HepG2 (cell line): Measurements from ENCODE around the gene ADPRHL1. TPM values are rescaled to one million over a fixed set of nuclear protein-coding genes. Genes with fewer than 3 reads are reported as not detected.

Experiments used
- ARHGAP35 ChIP-seq: sonication (generic); formaldehyde crosslinking; IDR thresholded peaks from 2 replicates; pipeline ENCODE4 v1.9.0; 2022; ENCODE audit warnings: mild to moderate bottlenecking, inconsistent platforms, moderate library complexity, missing genetic modification reagents, borderline replicate concordance
- NFATC3 ChIP-seq: sonication (generic); formaldehyde crosslinking; IDR thresholded peaks from 2 replicates; pipeline ENCODE4 v1.5.1; 2020; ENCODE audit warnings: mild to moderate bottlenecking, missing genetic modification reagents
- NFKBIZ ChIP-seq: IDR thresholded peaks from 2 replicates; pipeline ENCODE4 v1.6.1; 2018; ENCODE audit warnings: missing genetic modification reagents, missing compliant biosample characterization
- NFYB ChIP-seq: sonication (generic); formaldehyde crosslinking; IDR thresholded peaks from 2 replicates; pipeline ENCODE4 v1.4.0; 2020; ENCODE audit warnings: missing genetic modification reagents
- ONECUT2 ChIP-seq: sonication (generic); formaldehyde crosslinking; IDR thresholded peaks from 2 replicates; pipeline ENCODE4 v1.4.0; 2020; ENCODE audit warnings: missing genetic modification reagents
- POGZ ChIP-seq: sonication (generic); formaldehyde crosslinking; IDR thresholded peaks from 2 replicates; pipeline ENCODE4 v1.4.0; 2020; ENCODE audit warnings: mild to moderate bottlenecking, missing genetic modification reagents
- SPEN ChIP-seq: sonication (generic); formaldehyde crosslinking; IDR thresholded peaks from 2 replicates; pipeline ENCODE4 v1.5.1; 2020; ENCODE audit warnings: low read depth, mild to moderate bottlenecking, missing genetic modification reagents
- TRIM24 ChIP-seq: sonication (generic); formaldehyde crosslinking; IDR thresholded peaks from 2 replicates; pipeline ENCODE4 v1.8.0; 2022; ENCODE audit warnings: mild to moderate bottlenecking, missing genetic modification reagents
- ZNF124 ChIP-seq: sonication (generic); formaldehyde crosslinking; IDR thresholded peaks from 2 replicates; pipeline ENCODE4 v1.4.0; 2020; ENCODE audit warnings: missing genetic modification reagents
- ZNF282 ChIP-seq: fragments of 450-650 bp; IDR thresholded peaks from 2 replicates; pipeline ENCODE4 v1.6.1; 2018; ENCODE audit not compliant: partially characterized antibody
- ZNF501 ChIP-seq: sonication (generic); formaldehyde crosslinking; IDR thresholded peaks from 2 replicates; pipeline ENCODE4 v1.5.1; 2020; ENCODE audit warnings: mild to moderate bottlenecking, moderate library complexity, missing genetic modification reagents
- ZNF530 ChIP-seq: sonication (generic); formaldehyde crosslinking; IDR thresholded peaks from 2 replicates; pipeline ENCODE4 v1.5.0; 2020; ENCODE audit warnings: low read depth, mild to moderate bottlenecking, missing genetic modification reagents
- ZNF788 ChIP-seq: sonication (generic); formaldehyde crosslinking; IDR thresholded peaks from 2 replicates; pipeline ENCODE4 v1.5.0; 2020; ENCODE audit warnings: mild to moderate bottlenecking, missing genetic modification reagents, borderline replicate concordance
- polyA plus RNA-seq, 8 experiments: library from polyadenylated mRNA; depleted of rRNA in 3 of 8; stranded (reverse) in 7 of 8; unstranded in 1 of 8; fragments of >200 nt; fragmentation: Illumina TruSeq in 4 of 8; extraction: Trizol in 4 of 8; gene quantifications; 2 replicates each; pipeline versions ENCODE4 v1.2.1 to v1.2.3, GENCODE V29; 2011 to 2016; ENCODE audit warnings: low read depth in 4 of 8, missing spikeins in 1 of 8, mixed read lengths in 1 of 8; ENCODE audit not compliant: insufficient read depth in 1 of 8
- total RNA-seq, 5 experiments: library from RNA; depleted of rRNA; stranded (reverse); fragments of >200 nt; fragmentation: Illumina TruSeq; extraction: Trizol; gene quantifications; 2 replicates each; pipeline ENCODE4 v1.2.3, GENCODE V29; 2016; ENCODE audit warnings: low read depth in 1 of 5
- TF ChIP-seq, protein P1 (sequence below): sonication (generic); formaldehyde crosslinking; IDR thresholded peaks from 2 replicates; pipeline ENCODE4 v1.4.0; 2020; ENCODE audit warnings: missing genetic modification reagents
- TF ChIP-seq, protein P2 (sequence below): IDR thresholded peaks from 2 replicates; pipeline ENCODE4 v1.6.1; 2016; ENCODE audit warnings: missing compliant biosample characterization, missing genetic modification reagents, borderline replicate concordance
- TF ChIP-seq, protein P3 (sequence below): sonication (generic); formaldehyde crosslinking; IDR thresholded peaks from 2 replicates; pipeline ENCODE4 v1.5.1; 2020; ENCODE audit warnings: missing genetic modification reagents, mild to moderate bottlenecking, borderline replicate concordance
- TF ChIP-seq, protein P4 (sequence below): IDR thresholded peaks from 2 replicates; pipeline ENCODE4 v1.6.1; 2016
- TF ChIP-seq, protein P5 (sequence below): sonication (generic); formaldehyde crosslinking; IDR thresholded peaks from 2 replicates; pipeline ENCODE4; 2020; ENCODE audit warnings: missing genetic modification reagents, mild to moderate bottlenecking, borderline replicate concordance
- TF ChIP-seq, protein P6 (sequence below): IDR thresholded peaks from 2 replicates; pipeline ENCODE4 v1.6.1; 2016; ENCODE audit warnings: low read depth, borderline replicate concordance

Gene ADPRHL1
- total and polyA plus RNA-seq, 2 of the 13 experiments (the other 11 are each of a cell fraction or from before 2014, with no cell fraction given) = 0.34 to 0.40 TPM

DNA sequence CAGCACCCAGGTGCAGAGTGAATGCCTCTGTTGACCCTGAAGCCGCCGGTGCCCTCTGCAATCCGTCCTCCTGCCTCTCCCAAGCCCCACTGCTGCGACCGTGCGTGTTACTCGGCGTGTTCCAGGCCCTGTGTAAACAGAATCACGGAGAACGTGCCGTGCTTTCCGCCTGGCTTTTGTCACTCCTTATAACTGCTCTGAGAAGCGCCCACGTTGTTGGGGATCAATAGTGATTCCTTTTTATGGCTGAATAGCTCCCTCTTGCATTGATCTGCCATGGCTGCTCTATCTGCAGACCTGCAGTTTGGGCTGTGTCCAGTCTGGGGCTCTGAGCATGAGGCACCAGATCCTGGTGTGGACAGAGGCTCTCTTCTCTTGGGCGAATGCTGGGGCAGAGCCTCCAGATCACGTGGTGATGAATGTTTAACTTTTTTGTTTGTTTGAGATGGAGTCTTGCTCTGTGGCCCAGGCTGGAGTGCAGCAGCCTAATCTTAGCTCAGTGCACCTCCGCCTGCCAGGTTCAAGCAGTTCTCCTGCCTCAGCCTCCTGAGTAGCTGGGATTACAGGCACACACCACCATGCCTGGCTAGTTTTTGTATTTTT, 15.8 kb downstream of the ADPRHL1 start (continued):
- TF ChIP-seq, protein P1, sequence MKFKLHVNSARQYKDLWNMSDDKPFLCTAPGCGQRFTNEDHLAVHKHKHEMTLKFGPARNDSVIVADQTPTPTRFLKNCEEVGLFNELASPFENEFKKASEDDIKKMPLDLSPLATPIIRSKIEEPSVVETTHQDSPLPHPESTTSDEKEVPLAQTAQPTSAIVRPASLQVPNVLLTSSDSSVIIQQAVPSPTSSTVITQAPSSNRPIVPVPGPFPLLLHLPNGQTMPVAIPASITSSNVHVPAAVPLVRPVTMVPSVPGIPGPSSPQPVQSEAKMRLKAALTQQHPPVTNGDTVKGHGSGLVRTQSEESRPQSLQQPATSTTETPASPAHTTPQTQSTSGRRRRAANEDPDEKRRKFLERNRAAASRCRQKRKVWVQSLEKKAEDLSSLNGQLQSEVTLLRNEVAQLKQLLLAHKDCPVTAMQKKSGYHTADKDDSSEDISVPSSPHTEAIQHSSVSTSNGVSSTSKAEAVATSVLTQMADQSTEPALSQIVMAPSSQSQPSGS (CRISPR knock-in tag) = peak; percentile 38; the same call in 1 of the 2 replicates
- TF ChIP-seq, protein P2, sequence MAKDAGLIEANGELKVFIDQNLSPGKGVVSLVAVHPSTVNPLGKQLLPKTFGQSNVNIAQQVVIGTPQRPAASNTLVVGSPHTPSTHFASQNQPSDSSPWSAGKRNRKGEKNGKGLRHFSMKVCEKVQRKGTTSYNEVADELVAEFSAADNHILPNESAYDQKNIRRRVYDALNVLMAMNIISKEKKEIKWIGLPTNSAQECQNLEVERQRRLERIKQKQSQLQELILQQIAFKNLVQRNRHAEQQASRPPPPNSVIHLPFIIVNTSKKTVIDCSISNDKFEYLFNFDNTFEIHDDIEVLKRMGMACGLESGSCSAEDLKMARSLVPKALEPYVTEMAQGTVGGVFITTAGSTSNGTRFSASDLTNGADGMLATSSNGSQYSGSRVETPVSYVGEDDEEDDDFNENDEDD (CRISPR knock-in tag) = peak; percentile 52; the same call in 1 of the 2 replicates
- TF ChIP-seq ZNF530 (CRISPR knock-in tag) (no peak), TRIM24 (CRISPR knock-in tag) (no peak), ARHGAP35 (CRISPR knock-in tag) (0 out of 2 replicates have a peak, but pooled peaks have one; percentile 29), NFYB (CRISPR knock-in tag) (0 out of 2 replicates have a peak, but pooled peaks have one; percentile 9), NFKBIZ (CRISPR knock-in tag) (peak; percentile 50; the same call in 1 of the 2 replicates), ZNF788 (CRISPR knock-in tag) (peak; percentile 75; the same call in 1 of the 2 replicates), ZNF501 (CRISPR knock-in tag) (peak; percentile 62), ZNF282 (no peak), NFATC3 (CRISPR knock-in tag) (0 out of 2 replicates have a peak, but pooled peaks have one; percentile 38), ZNF124 (CRISPR knock-in tag) (peak; percentile 62; the same call in 1 of the 2 replicates), POGZ (CRISPR knock-in tag) (peak; percentile 62), ONECUT2 (CRISPR knock-in tag) (peak; percentile 65), SPEN (0 out of 2 replicates have a peak, but pooled peaks have one; percentile 31)
- TF ChIP-seq, protein P3, sequence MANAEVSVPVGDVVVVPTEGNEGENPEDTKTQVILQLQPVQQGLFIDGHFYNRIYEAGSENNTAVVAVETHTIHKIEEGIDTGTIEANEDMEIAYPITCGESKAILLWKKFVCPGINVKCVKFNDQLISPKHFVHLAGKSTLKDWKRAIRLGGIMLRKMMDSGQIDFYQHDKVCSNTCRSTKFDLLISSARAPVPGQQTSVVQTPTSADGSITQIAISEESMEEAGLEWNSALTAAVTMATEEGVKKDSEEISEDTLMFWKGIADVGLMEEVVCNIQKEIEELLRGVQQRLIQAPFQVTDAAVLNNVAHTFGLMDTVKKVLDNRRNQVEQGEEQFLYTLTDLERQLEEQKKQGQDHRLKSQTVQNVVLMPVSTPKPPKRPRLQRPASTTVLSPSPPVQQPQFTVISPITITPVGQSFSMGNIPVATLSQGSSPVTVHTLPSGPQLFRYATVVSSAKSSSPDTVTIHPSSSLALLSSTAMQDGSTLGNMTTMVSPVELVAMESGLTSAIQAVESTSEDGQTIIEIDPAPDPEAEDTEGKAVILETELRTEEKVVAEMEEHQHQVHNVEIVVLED (CRISPR knock-in tag) = peak; percentile 18; the same call in 1 of the 2 replicates
- TF ChIP-seq, protein P4, sequence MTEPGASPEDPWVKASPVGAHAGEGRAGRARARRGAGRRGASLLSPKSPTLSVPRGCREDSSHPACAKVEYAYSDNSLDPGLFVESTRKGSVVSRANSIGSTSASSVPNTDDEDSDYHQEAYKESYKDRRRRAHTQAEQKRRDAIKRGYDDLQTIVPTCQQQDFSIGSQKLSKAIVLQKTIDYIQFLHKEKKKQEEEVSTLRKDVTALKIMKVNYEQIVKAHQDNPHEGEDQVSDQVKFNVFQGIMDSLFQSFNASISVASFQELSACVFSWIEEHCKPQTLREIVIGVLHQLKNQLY (CRISPR knock-in tag) = peak; percentile 48; the same call in 1 of the 2 replicates
- TF ChIP-seq, protein P5, sequence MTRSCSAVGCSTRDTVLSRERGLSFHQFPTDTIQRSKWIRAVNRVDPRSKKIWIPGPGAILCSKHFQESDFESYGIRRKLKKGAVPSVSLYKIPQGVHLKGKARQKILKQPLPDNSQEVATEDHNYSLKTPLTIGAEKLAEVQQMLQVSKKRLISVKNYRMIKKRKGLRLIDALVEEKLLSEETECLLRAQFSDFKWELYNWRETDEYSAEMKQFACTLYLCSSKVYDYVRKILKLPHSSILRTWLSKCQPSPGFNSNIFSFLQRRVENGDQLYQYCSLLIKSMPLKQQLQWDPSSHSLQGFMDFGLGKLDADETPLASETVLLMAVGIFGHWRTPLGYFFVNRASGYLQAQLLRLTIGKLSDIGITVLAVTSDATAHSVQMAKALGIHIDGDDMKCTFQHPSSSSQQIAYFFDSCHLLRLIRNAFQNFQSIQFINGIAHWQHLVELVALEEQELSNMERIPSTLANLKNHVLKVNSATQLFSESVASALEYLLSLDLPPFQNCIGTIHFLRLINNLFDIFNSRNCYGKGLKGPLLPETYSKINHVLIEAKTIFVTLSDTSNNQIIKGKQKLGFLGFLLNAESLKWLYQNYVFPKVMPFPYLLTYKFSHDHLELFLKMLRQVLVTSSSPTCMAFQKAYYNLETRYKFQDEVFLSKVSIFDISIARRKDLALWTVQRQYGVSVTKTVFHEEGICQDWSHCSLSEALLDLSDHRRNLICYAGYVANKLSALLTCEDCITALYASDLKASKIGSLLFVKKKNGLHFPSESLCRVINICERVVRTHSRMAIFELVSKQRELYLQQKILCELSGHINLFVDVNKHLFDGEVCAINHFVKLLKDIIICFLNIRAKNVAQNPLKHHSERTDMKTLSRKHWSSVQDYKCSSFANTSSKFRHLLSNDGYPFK (CRISPR knock-in tag) = peak; percentile 57; the same call in 1 of the 2 replicates
- TF ChIP-seq, protein P6, sequence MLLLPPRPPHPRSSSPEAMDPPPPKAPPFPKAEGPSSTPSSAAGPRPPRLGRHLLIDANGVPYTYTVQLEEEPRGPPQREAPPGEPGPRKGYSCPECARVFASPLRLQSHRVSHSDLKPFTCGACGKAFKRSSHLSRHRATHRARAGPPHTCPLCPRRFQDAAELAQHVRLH (CRISPR knock-in tag) = peak; percentile 41; the same call in 1 of the 2 replicates
